ENCODE results near the gene SSH2. TPM values are rescaled to one million over a fixed set of nuclear protein-coding genes. Genes with fewer than 3 reads are reported as not detected.

The SSH2 gene
- total and polyA plus RNA-seq, 7 donors, result 18.3 to 35.1 (median 26.5) TPM

DNA sequence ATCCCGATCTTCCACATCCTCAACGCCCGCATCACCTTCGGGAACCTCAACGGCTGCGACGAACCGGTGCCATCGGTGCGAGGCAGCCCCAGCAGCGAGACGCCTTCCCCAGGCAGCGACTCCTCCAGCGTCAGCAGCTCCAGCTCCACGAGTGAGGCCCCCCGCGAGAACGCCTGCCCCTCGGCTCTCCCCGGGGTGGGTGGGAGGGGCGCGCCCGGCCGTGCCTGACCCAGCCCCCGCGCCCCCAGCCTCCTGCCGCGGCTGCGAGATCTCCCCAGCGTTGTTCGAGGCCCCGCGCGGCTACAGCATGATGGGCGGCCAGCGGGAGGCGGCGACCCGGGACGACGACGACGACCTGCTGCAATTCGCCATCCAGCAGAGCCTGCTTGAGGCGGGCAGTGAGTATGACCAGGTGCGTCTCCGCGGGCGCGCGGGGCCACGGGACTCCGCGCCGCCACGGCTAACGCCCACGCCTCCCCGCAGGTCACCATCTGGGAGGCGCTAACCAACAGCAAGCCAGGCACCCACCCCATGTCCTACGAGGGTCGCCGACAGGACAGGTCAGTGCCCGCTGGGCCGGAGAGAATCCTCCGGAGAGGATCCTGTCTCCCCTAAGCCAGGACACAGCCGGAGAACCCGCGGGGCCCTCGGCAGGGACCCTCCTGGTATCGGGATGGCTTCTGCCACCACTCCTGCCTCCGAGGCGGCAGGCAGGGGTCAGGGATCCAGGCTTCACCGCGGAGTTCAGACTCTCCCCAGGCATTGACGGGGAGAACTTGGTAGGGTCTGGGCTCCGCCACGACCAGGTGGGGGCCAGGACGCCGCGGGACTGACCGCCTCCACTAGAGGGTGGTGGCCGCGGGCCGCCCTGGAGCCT is 317.4 kb downstream of the SSH2 start:
- 44 to 74% methylated on average over 85 of the region's 85 CpGs for WGBS, 2 donors
- H3K27ac ChIP-seq, result peak overlapping the region in 3 of 4 donors; percentile 20 to 69 (median 44)
- DNase-seq, result peak; percentile 61
- intact Hi-C loops (cut with DNase I), result loop anchor here (1.0 to 10.0 kb wide), 2 partner anchors 21 to 152 kb away; no protein-coding TSS in a partner anchor
- peaks cover 0 to 52% (median 50%) of the 10 kb centered on the region in 4 donors for H3K4me1 ChIP-seq
- H3K36me3 ChIP-seq, result no peaks in the 10 kb centered on the region
- no peaks in the 10 kb centered on the region for H3K9me3 ChIP-seq
- peak overlapping the region in 3 of 4 donors; percentile 19 to 40 (median 27) for H3K4me3 ChIP-seq
- TF ChIP-seq, protein P1, sequence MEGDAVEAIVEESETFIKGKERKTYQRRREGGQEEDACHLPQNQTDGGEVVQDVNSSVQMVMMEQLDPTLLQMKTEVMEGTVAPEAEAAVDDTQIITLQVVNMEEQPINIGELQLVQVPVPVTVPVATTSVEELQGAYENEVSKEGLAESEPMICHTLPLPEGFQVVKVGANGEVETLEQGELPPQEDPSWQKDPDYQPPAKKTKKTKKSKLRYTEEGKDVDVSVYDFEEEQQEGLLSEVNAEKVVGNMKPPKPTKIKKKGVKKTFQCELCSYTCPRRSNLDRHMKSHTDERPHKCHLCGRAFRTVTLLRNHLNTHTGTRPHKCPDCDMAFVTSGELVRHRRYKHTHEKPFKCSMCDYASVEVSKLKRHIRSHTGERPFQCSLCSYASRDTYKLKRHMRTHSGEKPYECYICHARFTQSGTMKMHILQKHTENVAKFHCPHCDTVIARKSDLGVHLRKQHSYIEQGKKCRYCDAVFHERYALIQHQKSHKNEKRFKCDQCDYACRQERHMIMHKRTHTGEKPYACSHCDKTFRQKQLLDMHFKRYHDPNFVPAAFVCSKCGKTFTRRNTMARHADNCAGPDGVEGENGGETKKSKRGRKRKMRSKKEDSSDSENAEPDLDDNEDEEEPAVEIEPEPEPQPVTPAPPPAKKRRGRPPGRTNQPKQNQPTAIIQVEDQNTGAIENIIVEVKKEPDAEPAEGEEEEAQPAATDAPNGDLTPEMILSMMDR (IDR thresholded peaks at IDR 0.05), result no peak
- TF ChIP-seq EP300 (IDR thresholded peaks at IDR 0.05) (no peak), POLR2AphosphoS5 (IDR thresholded peaks at IDR 0.05) (no peak), POLR2A (IDR thresholded peaks at IDR 0.05) (no peak)
- no peaks in the 10 kb centered on the region for H3K27me3 ChIP-seq

DNA sequence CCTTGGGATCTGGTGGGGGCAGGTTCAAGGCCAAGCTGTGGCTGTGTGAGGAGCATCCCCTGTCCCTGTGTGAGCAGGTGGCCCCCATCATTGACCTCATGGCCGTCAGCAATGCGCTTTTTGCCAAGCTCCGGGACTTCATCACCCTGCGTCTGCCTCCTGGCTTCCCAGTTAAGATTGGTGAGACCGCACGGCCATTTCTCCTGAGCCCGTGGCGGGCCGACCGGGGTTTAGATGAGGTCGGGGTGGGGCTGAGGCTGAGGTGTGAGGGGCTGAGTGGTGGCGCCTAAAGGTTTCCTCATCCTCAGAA is 318.0 kb downstream of the SSH2 start:
- no peaks in the 10 kb centered on the region for H3K36me3 ChIP-seq
- intact Hi-C loops (cut with DNase I), result loop anchor here (10.0 kb wide), 1 partner anchor 153 kb away; no protein-coding TSS in a partner anchor
- peak; percentile 67 for DNase-seq
- H3K9me3 ChIP-seq, result no peaks in the 10 kb centered on the region
- no peak overlapping the region for H3K4me3 ChIP-seq
- WGBS, 2 donors, result 94 to 95% methylated on average over 12 of the region's 12 CpGs
- H3K27ac ChIP-seq, result no peak overlapping the region
- H3K4me1 ChIP-seq, result peaks cover 0 to 46% (median 44%) of the 10 kb centered on the region in 4 donors
- no peaks in the 10 kb centered on the region for H3K27me3 ChIP-seq
- TF ChIP-seq EP300 (IDR thresholded peaks at IDR 0.05), result no peak
- TF ChIP-seq, protein P1 (IDR thresholded peaks at IDR 0.05), result no peak
- no peak for TF ChIP-seq POLR2A (IDR thresholded peaks at IDR 0.05)
- TF ChIP-seq POLR2AphosphoS5 (IDR thresholded peaks at IDR 0.05), result no peak

DNA sequence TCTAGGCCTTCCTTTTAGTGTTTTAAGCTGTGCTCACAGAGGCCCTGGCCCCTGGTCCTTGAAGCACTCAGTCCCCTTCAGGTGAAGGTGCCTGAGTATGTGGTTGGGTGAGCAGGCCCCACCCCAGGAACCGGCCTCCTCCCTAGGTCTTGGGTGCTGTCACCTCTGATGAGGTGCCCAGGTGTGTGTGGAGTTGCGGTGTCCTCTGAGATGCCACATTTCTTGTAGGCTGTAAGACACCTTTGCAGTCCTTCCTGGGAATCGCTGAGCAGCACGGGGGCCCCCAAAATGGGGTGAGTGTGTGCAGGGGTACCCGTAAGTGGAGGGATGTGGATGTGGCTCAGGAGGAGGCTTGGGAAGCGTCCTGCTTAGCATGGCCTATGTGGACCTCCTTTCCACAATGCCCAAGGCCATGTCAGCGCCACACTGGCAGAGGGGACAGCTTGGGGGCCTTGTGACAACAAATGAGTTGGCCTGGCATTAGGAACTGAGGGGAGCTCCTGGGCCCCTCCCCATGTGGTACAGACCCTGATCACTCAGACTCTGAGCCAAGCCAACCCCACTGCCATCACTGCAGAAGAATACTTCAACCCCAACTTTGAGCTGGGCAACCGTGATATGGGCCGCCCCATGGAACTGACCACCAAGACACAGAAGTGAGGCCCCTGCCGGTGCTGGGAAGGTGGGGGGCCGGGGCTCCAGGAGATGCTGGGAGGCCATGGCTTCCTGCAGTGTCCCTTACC is 318.5 kb downstream of the SSH2 start:
- H3K36me3 ChIP-seq, result no peaks in the 10 kb centered on the region
- H3K27me3 ChIP-seq, result no peaks in the 10 kb centered on the region
- intact Hi-C loops (cut with DNase I), result loop anchor here (10.0 kb wide), 1 partner anchor 153 kb away; no protein-coding TSS in a partner anchor
- H3K27ac ChIP-seq, result no peak overlapping the region
- H3K4me3 ChIP-seq, result no peak overlapping the region
- TF ChIP-seq POLR2A (IDR thresholded peaks at IDR 0.05) (no peak), EP300 (IDR thresholded peaks at IDR 0.05) (no peak), POLR2AphosphoS5 (IDR thresholded peaks at IDR 0.05) (no peak)
- TF ChIP-seq, protein P1 (IDR thresholded peaks at IDR 0.05), result no peak
- H3K4me1 ChIP-seq, result peaks cover 0 to 41% (median 39%) of the 10 kb centered on the region in 4 donors
- WGBS, 2 donors, result 96 to 98% methylated on average over 11 of the region's 11 CpGs
- peak; percentile 63 for DNase-seq
- no peaks in the 10 kb centered on the region for H3K9me3 ChIP-seq

DNA sequence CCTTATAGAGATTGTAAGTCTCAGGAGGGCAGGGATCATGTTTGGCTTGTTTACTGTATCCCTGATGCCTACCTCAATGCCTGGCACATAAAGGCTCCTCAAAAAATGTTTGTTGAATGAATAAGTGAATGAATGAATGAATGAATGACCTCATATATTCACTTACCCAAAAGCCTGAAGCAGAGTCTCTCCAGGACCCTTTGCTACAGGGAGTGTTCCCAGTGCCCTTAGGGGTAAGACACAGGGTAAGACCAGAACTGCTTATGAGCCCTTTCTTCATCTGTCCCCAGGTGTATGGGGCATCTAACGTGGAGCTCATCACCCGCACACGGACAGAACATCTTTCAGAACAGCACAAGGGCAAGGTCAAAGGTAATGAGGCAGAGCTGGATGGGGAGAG is 319.6 kb downstream of the SSH2 start:
- no peak overlapping the region for H3K4me3 ChIP-seq
- H3K36me3 ChIP-seq, result no peaks in the 10 kb centered on the region
- no peak overlapping the region for H3K27ac ChIP-seq
- intact Hi-C loops (cut with DNase I), result loop anchor here (10.0 kb wide), 1 partner anchor 154 kb away; no protein-coding TSS in a partner anchor
- DNase-seq, result peak; percentile 28
- H3K27me3 ChIP-seq, result no peaks in the 10 kb centered on the region
- H3K4me1 ChIP-seq, result peaks cover 0 to 30% (median 27%) of the 10 kb centered on the region in 4 donors
- TF ChIP-seq POLR2A (IDR thresholded peaks at IDR 0.05) (no peak), POLR2AphosphoS5 (IDR thresholded peaks at IDR 0.05) (no peak), EP300 (IDR thresholded peaks at IDR 0.05) (no peak)
- TF ChIP-seq, protein P1 (IDR thresholded peaks at IDR 0.05), result no peak
- H3K9me3 ChIP-seq, result no peaks in the 10 kb centered on the region
- WGBS, 2 donors, result 83 to 88% methylated on average over 3 of the region's 3 CpGs
